ENCODE results near the gene DHX15. TPM values are rescaled to one million over a fixed set of nuclear protein-coding genes. Genes with fewer than 3 reads are reported as not detected.

DHX15 gene
- total and polyA plus RNA-seq, 2 of the 13 experiments (the other 11 are each of a cell fraction or from before 2014, with no cell fraction given): 92.9 to 165 TPM

DNA sequence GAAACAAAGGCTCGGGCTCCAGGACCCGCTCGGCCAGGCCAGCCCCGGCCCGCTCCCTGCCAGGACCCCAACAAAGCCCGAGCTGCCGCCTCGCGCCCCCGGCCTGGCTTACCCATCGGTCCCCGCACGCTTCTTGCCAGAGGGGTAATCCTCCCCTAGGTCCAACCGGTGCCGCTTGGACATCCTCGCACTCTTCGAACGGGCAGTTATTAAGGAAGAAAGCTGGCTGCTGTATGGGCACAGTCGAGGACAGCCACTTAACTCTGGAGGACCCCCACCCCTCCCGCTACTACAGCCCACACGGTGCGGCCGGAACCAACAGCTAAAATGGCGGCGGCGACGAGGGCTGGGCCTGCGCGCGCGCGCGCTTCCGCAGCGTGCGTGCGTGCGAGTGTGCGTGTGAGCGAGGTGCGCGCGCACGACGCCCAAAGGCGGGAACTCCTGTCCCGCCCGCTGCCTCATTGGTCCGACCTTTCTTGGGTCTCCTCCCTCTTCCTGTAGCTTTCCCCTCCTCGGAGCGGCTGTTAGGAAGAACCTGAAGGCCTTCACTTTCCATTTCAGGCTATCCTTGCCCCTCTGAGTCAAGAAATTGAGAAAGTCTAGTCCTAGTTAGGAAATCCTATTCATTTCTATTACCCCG is at the start of gene DHX15 (continued):
- TF ChIP-seq, protein P1, sequence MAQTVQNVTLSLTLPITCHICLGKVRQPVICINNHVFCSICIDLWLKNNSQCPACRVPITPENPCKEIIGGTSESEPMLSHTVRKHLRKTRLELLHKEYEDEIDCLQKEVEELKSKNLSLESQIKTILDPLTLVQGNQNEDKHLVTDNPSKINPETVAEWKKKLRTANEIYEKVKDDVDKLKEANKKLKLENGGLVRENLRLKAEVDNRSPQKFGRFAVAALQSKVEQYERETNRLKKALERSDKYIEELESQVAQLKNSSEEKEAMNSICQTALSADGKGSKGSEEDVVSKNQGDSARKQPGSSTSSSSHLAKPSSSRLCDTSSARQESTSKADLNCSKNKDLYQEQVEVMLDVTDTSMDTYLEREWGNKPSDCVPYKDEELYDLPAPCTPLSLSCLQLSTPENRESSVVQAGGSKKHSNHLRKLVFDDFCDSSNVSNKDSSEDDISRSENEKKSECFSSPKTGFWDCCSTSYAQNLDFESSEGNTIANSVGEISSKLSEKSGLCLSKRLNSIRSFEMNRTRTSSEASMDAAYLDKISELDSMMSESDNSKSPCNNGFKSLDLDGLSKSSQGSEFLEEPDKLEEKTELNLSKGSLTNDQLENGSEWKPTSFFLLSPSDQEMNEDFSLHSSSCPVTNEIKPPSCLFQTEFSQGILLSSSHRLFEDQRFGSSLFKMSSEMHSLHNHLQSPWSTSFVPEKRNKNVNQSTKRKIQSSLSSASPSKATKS (CRISPR knock-in tag; IDR thresholded peaks at IDR 0.05): no peak
- TF ChIP-seq ZNF383 (CRISPR knock-in tag; IDR thresholded peaks at IDR 0.05; ENCODE audit: borderline replicate concordance) (no peak), ZNF33B (CRISPR knock-in tag; IDR thresholded peaks at IDR 0.05) (0 out of 2 replicates have a peak, but pooled peaks have one; percentile 50), MXD4 (CRISPR knock-in tag; IDR thresholded peaks at IDR 0.05) (peak; percentile 88), PAXIP1 (CRISPR knock-in tag; conservative IDR thresholded peaks at IDR 0.05) (0 out of 2 replicates have a peak, but pooled peaks have one; percentile 9), ZNF841 (CRISPR knock-in tag; IDR thresholded peaks at IDR 0.05; ENCODE audit: borderline replicate concordance) (no peak), ZSCAN25 (CRISPR knock-in tag; IDR thresholded peaks at IDR 0.05) (peak; percentile 14; the same call in 1 of the 2 replicates), ARID4A (CRISPR knock-in tag; IDR thresholded peaks at IDR 0.05; ENCODE audit: borderline replicate concordance) (peak; percentile 71; the same call in 1 of the 2 replicates), ZNF550 (CRISPR knock-in tag; IDR thresholded peaks at IDR 0.05; ENCODE audit: borderline replicate concordance) (no peak), AHR (CRISPR knock-in tag; IDR thresholded peaks at IDR 0.05) (0 out of 2 replicates have a peak, but pooled peaks have one; percentile 61), ZNF850 (CRISPR knock-in tag; conservative IDR thresholded peaks at IDR 0.05) (0 out of 2 replicates have a peak, but pooled peaks have one; percentile 69), ZFP82 (CRISPR knock-in tag; IDR thresholded peaks at IDR 0.05; ENCODE audit: borderline replicate concordance) (peak; percentile 90), ZNF350 (CRISPR knock-in tag; IDR thresholded peaks at IDR 0.05; ENCODE audit: borderline replicate concordance, low read depth) (0 out of 2 replicates have a peak, but pooled peaks have one; percentile 54), ARNT2 (CRISPR knock-in tag; IDR thresholded peaks at IDR 0.05; ENCODE audit: low read depth) (peak; percentile 74; the same call in 1 of the 2 replicates), ARID2 (CRISPR knock-in tag; IDR thresholded peaks at IDR 0.05; ENCODE audit: borderline replicate concordance) (no peak)
- TF ChIP-seq, protein P2, sequence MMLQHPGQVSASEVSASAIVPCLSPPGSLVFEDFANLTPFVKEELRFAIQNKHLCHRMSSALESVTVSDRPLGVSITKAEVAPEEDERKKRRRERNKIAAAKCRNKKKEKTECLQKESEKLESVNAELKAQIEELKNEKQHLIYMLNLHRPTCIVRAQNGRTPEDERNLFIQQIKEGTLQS (CRISPR knock-in tag; IDR thresholded peaks at IDR 0.05): no peak
- TF ChIP-seq, protein P3, sequence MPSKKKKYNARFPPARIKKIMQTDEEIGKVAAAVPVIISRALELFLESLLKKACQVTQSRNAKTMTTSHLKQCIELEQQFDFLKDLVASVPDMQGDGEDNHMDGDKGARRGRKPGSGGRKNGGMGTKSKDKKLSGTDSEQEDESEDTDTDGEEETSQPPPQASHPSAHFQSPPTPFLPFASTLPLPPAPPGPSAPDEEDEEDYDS (CRISPR knock-in tag; IDR thresholded peaks at IDR 0.05): peak; percentile 69

All from HepG2 (cell line).